NCI-H1930 (cell line): ENCODE results near the gene GRM8.

Experiments used
- DNase-seq, 2 experiments: peaks; one replicate each; lab custom pipeline; 2025; lab: John Stamatoyannopoulos, UW

GRM8 gene

DNA sequence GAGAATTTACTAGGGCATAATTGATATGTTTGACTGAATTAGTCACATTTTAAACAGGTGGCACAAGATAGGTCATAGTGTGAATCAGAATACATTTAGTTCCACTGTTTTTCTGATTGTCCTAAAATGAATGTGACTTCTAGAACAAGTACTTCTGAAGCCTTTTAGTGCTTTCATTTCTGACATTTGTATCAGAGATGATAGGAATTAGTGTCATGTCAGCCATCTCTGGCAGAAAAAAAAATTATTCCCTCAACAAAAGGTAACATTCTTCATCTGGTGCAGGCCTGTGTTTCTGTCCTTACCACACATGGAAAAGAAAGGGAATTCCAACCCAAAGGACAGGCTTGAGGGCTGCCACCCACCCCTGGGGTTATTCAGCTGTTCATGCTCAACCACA is 21.3 kb downstream of the GRM8 start:
- DNase-seq, result no peak

DNA sequence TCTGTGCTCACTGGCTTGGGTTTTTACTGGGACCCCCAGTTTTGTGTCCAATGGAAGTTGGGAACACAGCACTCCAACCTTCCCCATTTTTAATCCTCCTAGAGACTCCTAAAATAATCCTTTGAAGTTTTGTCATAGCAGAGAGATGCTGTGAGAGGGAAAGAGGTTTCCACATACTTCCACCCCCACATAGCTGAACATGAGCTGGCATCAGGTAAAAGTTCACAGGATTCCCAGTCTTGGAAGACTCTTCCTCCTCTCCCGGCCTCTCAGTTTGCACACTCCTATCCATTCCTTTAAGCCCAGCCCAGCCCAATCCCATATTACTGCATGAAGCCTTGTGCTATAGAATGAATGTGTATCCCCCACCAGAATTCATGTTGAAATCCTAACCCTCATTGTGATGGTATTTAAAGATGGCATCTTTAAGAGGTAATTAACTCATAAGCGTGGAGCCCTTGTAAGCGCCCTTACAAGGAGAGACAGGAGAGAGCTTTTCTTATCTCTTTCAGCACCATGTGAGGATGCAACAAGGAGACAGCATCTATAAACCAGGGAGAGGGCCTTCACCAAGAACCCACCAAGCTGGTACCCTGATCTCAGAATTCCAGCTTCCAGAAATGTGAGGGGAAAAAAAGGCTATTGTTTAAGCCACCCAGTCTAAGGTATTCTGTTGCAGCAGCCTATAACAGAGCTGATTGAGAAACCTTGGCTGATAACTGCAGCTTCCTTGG is 22.4 kb downstream of the GRM8 start:
- DNase-seq, result no peak

DNA sequence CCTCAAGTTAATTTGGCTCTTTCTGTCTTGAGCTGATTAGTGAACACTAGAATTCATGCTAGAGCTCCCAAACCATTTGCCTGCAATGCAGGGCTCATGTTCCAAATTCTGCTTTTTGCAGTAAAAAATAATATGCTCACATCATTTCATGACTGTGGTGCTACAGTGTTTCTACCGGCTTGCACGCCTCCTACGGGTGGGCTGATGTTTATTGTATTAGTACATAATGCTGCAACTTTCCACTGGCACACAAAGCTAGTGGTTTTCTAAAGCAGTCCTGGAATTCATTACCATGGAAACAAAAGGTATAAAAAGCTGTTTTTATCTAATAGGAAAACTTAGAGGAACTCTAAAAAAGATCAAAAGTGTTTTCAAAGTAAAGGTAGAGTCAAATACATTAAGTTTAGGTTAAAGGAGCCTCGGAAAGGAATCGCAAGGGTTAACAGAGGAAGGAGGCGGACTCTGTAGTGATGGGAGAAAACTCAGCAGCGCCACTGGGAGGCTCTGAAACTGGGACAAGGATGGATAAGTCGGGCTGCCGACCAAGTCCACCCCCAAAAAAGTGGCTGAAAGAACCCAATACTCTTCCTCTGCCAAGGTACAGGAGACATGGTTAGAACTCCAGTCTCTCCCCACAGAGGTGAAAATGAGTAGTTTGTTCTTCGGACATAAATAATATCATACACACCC is 25.9 kb downstream of the GRM8 start:
- DNase-seq, result no peak

DNA sequence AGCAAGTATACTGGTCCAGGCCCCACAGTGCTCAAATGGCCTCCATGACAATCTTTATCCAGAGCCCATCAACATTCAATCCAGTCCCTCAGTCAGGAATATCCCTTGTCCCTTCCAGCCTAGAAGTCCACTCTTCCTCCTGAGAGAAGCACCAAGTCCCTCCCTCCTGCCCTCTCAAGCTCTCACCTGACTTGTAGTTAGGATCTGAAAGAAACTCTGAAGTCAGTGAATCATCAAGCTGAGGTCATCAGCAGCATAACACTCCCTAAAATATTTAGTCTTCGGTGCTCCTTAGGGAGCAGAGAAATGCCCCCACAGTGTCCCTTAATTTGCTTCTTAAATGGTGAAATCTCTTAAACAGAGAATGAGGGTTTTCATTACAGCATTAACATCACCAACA is 31.0 kb downstream of the GRM8 start:
- no peak for DNase-seq

DNA sequence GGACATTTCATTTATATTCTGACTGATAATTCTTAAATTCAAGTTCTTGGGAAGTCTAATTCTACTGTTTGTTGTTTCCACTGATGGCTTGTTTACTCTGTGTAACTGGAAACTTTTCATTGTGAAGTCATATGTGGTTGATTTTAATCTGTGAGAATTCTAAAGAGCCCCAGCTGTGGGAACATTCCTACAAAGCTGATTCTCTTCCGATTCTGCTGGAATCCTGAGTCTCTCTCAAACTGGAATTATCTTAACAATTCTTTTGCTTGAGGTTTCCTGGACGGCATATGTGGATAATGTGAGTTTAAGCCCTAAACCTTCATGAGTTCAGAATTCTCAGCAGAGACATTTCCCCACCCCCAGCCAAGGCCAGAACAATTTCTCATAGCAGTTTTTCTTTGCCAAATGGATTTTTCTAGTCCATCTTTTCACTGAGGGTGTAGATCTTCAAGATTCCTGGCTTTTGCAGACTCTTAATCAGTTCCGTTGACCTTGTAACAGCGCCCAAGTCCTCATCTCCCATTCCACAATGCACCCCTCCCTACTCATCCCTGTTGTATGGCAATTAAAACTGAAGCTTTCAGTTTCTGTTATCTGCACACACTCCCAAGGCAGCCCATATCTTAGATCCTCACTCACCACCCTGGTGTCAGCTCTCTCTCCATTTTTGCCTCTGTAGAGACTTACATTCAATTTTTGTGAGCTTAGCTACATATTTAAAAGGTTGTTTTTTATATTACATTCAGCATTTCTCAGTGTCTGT is 37.6 kb downstream of the GRM8 start:
- DNase-seq, result no peak

DNA sequence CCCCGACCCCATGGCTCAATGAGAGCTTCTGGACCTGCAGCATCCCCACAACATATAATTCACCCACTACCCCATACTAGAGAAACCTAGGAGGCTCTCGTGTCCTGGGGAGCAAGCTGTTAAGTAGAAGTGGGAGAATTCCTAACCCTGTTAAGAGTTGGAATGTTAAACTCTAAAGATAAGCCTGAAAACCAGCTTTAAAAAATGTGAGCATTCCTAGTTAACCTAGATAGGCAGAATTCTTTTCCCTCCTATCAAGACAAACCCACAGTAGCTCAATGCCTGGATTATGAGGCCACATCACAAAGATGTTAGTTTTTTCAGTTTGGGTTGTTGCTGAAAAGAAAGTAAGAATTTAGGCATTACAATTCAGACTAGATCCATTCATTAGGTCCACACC is 42.9 kb downstream of the GRM8 start:
- DNase-seq, result no peak

DNA sequence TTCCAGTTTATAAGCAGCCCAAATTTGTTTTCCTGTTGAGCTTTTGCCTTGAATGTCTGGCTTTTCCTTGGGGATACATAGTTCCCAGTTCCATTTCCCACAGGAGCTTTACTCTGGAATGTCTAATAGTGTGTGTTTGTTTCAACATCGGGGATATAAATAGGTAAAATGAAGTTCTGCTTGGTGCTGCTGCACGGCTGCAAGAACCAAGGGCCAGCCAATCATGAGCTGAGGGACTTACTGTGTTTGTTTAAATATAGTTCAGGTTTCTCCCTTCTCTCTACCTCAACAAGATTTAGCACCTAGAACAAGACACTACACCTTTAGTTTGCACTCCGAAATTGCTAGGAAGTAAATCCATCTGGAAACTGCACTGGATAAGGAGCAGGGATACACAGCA is 43.9 kb downstream of the GRM8 start:
- DNase-seq, result no peak

DNA sequence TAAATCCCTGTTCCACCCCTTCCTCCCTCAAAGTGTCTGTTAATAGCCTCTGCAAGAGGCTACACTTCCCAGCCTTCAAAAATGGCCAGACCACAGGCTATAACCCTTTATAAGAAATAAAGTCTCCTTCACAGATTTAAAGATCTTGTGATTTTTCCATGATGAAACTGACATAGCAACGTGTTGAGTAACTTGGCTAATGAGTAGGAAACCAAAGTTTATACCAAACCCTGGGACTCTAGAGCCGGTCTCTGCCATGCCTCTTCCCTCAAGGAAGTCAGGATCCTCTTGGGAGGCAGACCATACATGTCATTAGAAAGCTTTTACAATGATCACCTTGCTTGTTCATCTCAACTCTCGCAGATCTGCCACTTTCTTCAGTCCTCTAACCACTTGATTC is 44.4 kb downstream of the GRM8 start:
- no peak for DNase-seq

DNA sequence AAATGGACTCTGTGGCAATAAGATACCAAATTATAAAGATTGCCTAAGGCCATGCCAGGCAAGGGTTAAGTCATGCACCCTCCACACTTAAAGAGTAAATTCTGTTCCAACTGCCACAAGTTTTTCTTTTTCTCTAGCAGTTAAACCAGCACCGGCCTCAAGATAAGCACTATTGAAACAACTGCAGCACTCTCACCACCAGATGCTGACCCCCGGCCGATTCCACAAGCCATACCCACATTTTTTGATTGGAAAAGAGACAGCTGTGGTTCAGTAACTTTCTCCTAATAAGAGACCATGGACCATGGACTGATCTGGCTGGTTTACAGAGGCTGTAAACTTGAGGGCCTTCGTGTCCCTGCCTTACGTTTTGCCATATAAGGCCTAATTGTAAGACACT is 44.9 kb downstream of the GRM8 start:
- DNase-seq, result no peak

DNA sequence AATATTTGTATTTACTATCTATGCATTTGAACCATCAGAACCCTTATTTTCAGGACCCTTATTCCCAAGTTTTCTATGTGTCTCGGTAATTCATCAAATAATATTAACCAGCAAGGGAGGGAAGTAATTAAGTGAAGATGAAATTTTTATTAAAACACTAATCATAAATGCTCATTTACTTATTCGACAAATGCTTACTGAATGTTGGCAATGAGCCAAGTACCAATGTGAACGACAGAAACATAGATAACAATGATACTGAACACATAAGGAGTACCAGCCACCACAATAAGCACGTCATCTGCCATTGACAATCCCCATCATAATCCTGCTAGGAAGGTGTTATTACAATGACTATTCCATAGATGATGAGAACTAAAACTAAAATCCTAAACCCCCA is 45.5 kb downstream of the GRM8 start:
- no peak for DNase-seq

DNA sequence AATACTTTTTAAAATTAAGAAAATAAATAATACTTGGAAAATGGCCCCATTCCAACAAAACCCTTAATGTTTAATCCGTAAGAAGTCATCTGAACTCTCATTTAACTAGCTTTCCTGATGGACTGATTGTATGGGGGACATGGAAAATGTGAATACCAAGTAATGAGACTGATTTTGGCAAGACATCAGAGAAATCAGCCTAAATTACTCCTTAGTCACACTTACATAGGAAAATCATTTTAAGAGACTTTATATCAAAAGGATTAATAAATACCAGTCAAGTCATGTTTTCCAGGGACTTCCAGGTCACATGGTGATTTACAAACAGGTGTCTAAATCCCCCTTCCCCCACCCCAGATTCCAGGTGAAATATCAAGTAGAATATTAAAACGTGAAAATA is 58.2 kb downstream of the GRM8 start:
- DNase-seq, result no peak

DNA sequence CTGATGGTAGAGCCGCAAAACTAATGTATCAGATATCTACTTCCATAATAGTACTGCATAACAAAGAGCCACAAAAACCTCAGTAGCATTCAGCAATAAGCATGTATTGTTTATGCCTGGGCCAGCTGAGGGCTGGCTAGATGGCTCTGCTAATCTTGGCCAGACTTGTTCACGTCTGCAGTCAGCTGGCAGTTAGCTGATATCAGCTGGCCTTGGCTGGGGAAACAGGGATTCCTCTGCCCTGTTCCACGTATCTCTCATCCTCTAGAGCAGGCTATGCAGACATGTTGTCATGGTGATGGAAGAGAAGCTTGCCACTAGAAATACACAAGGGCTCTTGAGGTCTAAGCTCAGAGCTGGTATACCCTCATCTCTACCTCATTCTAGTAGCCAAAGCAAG is 62.9 kb downstream of the GRM8 start:
- DNase-seq, result peak; percentile 39 to 42

DNA sequence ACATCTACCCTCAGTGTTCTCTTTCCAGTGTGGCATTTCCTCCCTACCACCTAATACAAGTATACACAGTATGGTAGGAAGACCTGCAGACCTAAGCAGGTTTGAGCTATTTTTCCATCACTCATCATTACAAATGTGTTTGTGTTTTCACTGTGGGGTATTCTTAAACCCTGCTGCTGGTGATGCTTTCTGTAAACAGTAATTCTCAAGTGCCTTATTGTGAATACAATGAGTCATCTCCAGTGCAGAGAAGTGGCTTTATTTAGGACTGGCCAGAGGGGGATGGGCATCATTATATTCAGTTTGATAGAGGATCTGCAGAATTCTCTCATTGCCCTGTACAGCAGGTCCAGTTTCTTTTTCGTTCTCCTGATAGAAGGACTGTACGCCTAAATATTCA is 63.7 kb downstream of the GRM8 start:
- DNase-seq, result peak; percentile 82 to 89

DNA sequence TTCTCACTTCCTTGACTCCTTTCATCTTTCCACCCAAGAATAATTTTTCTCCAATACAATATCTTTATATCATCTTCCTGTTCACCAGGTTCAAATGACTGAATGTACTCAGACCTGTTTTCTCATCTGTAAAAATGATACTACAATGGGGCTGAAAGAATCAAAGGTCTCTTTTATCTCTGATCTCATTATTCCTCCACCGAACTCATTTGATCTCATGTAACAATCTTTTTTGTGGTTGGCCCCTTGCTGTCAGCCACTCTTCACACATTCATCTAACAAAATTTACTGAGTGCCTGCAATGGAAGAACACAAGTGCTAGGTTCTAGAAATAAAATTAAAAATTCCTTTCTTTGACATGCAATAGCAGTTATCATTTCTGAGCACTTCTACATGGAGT is 65.0 kb downstream of the GRM8 start:
- no peak for DNase-seq

DNA sequence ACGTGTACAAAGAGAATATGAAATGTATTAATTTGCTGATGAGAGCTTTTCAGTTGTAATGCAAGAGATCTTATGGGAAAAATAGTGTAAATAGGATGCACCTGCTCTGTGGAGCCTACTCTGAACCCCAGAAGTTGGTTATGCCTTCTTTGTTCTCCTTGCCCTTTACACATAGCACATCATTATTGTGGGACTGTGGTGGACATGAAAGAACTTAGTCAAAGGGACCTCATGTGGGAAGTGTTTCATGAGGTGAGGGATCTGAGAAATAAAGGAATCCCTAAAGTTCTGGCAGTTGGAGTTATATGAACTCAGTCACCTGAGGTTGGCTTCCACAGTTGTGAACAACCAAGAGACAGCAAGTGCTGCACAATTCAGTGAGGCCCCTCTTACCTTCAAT is 66.1 kb downstream of the GRM8 start:
- DNase-seq, result no peak

DNA sequence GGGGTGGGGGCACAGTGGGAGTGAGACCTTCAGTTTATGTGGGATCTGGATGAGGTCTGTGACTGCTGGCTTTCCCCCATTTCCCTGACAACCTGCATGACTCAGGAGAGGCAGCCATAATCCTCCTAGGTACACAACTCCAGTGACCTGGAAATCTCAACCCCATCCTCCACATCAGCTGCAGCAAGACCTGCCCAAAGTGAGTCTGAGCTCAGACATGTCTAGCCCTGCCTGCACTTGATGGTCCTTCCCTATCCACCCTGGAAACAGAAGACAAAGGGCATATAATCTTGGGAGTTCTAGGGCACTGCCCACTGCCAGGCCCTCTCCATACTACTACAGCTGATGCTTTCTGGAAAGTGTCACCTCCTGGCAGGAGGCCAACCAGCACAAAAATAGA is 75.6 kb downstream of the GRM8 start:
- no peak for DNase-seq

DNA sequence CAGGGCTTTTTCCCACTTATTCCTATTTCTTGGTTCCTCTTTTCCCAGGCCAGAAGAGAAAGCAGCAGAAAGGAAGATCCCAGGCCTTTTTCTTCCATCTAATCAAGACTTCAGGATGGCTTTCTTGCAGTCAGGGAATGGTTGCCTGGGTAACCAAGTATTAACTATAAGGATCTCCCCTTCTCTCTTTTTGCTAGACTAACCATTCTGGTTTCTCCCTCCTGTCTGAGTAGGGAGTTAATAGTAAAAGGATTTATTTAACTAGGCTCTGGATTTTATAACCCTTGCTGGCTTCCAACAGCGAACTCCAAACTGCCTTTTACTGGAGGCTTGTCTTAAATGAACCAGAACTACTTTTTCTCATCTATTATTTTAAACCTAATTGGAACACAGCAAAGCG is 90.4 kb downstream of the GRM8 start:
- no peak for DNase-seq

DNA sequence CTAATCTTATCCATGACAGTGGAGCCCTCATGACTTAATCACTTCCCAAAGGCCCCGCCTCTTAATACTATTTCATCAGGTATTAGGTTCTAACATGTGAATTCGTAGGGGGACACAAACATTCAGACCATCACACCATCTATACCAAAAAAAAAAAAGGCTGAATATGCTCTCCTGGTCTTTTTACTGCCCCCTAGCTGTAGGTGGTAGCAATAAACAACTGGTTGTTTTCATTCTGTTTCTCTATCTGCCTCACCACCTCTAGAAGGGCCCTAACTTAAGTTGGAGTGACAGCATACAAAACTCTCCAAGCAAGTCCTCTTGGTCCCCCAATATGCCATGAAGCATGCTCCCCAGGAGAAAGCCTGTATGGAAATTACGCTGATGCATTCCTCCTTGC is 94.1 kb downstream of the GRM8 start:
- no peak for DNase-seq

DNA sequence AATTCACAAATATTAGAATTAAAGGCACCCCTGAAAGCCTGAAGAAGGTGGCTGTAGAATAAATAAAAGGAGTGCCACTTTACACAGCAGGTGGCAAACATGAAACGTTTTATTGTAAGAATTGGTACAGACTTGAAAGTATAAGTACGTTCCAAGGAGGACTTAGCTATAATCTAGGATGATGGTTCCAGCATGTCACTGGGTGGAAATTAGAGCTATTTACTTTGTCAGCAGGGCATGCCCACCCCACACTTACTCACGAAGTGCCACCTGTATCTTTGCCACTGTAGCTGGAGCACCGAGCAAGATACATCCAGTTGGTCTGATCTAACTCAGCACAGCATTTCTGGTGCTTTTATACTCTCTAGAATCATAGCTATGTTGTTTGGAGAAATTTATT is 97.8 kb downstream of the GRM8 start:
- DNase-seq, result no peak

DNA sequence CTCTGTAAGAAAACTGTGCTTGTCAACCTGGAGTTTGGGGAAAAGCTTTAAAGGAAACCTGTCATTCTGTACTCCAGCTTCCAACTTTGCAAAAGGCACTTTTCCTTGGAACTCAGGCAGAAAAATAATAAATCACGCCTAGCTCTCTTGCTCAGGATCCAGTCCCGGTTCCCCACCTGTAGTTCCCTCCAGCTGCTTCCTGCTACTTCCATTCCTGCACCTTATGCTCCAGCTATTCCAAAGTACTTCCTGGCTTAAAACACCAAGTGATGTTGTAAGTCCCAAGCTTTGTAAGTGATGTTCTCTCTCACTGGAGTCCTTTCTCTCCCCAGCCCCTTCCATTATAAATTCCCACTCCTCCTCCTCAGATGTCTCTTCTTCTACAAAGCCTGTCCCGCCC is 98.6 kb downstream of the GRM8 start:
- no peak for DNase-seq

DNA sequence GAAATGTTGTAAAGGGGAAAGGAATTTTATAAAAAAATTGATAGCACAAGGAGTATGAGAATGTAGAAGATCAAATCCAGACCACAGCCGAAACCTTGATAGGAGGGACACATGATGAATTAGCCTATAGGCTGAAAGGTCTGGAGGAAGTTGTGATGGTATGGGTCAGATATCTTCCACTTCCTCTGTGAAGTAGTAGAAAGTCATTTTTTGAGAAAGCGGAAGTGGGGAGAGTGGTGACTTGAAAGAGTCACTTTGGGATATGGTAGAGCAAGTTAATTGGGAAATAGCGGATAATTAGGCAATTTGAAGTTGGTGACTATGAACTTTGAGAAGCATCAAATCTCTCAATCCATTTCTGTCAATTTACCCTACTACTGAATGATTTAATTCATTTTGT is 99.4 kb downstream of the GRM8 start:
- DNase-seq, result no peak

DNA sequence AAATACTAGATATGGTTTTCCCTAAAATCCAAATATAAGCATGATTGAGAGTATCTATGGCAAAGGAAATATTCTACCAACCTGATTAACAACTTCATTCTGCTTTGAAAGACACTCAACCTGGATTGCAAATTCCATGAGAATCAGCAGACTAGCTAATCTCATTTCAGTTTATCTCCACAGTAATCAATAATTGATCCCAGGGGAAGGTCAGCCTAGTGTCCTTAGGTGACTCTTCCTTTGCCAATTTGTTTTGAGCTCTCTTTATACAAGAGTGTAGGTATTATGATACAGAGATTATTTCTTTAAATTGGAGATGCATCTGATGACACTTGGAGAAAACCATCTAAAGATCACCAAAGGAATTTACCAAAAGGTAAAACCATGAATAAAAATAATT is 100.3 kb downstream of the GRM8 start:
- DNase-seq, result no peak

DNA sequence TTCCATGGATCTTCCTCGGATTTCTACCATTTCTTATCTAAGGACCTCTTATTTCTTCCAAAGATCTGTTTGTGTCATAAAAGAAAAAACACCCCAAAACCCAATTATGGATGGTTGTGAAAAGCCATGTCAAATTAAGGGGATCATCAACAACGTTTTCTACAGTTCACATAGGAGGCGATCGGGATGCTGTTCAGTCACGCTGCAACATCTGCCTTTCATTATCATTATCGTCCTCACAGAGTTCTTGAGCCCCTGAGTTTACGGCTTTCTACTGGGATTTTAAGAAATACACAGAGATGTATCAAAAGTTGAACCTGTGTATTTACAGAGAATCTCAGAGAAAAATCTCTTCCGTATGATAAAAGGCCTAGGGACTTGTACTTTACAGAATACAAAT is 101.4 kb downstream of the GRM8 start:
- DNase-seq, result no peak
